Tibial nerve (tissue), 4 donors: Measurements from ENCODE around the gene ATP6V0E2.

Experiments used
- EP300 ChIP-seq, 2 donors: sonication (generic); formaldehyde crosslinking; IDR thresholded peaks; one replicate each; pipeline ENCODE4 v1.6.1; 2017; ENCODE audit warnings: antibody characterized with exemption in 2 of 2, mild to moderate bottlenecking in 1 of 2
- TF ChIP-seq, protein P1 (sequence below), 5 experiments: fragments of 200-600 bp in 3 of 5; fragments of 450-650 bp in 2 of 5; sonication (generic) in 3 of 5; IDR thresholded peaks; one replicate each; pipeline ENCODE4 v1.5.1; 2016 to 2019; ENCODE audit warnings: antibody characterized with exemption in 5 of 5, mild to moderate bottlenecking in 3 of 5, moderate library complexity in 2 of 5

DNA sequence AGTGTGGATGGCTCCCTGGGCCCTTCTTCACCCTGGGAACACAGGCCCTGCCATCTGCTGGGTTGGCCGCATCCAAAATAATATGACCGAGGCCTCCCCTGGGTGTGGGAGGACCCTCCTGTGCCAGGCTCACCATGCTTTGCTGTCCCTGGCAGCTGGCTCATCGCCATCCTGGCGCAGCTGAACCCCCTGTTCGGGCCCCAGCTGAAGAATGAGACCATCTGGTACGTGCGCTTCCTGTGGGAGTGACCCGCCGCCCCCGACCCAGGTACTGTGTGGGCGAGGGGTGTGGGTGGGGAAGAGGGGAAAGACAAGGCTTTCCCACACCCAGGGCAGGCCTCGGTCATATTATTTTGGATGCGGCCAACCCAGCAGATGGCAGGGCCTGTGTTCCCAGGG, 4.8 kb downstream of the ATP6V0E2 start:
- TF ChIP-seq, protein P1, sequence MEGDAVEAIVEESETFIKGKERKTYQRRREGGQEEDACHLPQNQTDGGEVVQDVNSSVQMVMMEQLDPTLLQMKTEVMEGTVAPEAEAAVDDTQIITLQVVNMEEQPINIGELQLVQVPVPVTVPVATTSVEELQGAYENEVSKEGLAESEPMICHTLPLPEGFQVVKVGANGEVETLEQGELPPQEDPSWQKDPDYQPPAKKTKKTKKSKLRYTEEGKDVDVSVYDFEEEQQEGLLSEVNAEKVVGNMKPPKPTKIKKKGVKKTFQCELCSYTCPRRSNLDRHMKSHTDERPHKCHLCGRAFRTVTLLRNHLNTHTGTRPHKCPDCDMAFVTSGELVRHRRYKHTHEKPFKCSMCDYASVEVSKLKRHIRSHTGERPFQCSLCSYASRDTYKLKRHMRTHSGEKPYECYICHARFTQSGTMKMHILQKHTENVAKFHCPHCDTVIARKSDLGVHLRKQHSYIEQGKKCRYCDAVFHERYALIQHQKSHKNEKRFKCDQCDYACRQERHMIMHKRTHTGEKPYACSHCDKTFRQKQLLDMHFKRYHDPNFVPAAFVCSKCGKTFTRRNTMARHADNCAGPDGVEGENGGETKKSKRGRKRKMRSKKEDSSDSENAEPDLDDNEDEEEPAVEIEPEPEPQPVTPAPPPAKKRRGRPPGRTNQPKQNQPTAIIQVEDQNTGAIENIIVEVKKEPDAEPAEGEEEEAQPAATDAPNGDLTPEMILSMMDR (IDR thresholded peaks at IDR 0.05): no peak
- TF ChIP-seq EP300 (IDR thresholded peaks at IDR 0.05): no peak
